ENCODE results near the gene CNTNAP5.

GRCh38 chr2:124586835-124587234, 561.7 kb downstream of the CNTNAP5 start:
- TF ChIP-seq CTCF (IDR thresholded peaks at IDR 0.05), result no peak
- TF ChIP-seq, protein P1, sequence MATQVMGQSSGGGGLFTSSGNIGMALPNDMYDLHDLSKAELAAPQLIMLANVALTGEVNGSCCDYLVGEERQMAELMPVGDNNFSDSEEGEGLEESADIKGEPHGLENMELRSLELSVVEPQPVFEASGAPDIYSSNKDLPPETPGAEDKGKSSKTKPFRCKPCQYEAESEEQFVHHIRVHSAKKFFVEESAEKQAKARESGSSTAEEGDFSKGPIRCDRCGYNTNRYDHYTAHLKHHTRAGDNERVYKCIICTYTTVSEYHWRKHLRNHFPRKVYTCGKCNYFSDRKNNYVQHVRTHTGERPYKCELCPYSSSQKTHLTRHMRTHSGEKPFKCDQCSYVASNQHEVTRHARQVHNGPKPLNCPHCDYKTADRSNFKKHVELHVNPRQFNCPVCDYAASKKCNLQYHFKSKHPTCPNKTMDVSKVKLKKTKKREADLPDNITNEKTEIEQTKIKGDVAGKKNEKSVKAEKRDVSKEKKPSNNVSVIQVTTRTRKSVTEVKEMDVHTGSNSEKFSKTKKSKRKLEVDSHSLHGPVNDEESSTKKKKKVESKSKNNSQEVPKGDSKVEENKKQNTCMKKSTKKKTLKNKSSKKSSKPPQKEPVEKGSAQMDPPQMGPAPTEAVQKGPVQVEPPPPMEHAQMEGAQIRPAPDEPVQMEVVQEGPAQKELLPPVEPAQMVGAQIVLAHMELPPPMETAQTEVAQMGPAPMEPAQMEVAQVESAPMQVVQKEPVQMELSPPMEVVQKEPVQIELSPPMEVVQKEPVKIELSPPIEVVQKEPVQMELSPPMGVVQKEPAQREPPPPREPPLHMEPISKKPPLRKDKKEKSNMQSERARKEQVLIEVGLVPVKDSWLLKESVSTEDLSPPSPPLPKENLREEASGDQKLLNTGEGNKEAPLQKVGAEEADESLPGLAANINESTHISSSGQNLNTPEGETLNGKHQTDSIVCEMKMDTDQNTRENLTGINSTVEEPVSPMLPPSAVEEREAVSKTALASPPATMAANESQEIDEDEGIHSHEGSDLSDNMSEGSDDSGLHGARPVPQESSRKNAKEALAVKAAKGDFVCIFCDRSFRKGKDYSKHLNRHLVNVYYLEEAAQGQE (IDR thresholded peaks at IDR 0.05; ENCODE audit: insufficient read depth in 1 of 2, low read depth in 2 of 2, low read length in 1 of 2), result no peak
